Prostate gland (tissue), 2 donors: ENCODE measurements around the gene FYCO1.

Experiments used
- POLR2A ChIP-seq: fragments of 450-650 bp; IDR thresholded peaks from one replicate; pipeline ENCODE4 v1.6.1; 2016; ENCODE audit warnings: antibody characterized with exemption, mild to moderate bottlenecking
- TF ChIP-seq, protein P1 (sequence below), 4 experiments: fragments of 200-600 bp in 2 of 4; fragments of 450-650 bp in 2 of 4; sonication (generic) in 2 of 4; IDR thresholded peaks; 1 replicate in 3 of 4; 2 replicates in 1 of 4; pipeline ENCODE4 v1.5.1; 2016 to 2019; ENCODE audit warnings: antibody characterized with exemption in 4 of 4, mild to moderate bottlenecking in 2 of 4, moderate library complexity in 2 of 4

DNA sequence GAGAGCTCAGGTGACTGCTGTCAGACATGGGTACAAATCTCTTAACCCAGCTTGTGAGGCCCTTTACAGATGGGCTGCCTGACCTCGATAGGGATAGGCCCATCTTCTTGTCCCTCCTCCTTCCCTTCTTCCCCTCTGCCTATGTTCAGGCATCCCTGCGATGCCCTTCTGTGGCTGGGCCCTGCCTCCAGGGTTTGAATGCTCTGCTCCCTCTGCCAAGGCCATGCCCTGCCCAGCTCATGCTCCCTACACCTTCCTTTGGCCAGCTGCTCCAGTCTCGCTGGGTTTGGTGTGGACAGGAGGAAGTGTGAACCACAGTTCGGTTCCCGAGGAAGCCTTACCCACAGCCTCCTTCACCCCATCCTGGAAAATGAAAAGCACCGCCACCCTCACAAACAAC lies 4.3 kb downstream of the FYCO1 start:
- TF ChIP-seq, protein P1, sequence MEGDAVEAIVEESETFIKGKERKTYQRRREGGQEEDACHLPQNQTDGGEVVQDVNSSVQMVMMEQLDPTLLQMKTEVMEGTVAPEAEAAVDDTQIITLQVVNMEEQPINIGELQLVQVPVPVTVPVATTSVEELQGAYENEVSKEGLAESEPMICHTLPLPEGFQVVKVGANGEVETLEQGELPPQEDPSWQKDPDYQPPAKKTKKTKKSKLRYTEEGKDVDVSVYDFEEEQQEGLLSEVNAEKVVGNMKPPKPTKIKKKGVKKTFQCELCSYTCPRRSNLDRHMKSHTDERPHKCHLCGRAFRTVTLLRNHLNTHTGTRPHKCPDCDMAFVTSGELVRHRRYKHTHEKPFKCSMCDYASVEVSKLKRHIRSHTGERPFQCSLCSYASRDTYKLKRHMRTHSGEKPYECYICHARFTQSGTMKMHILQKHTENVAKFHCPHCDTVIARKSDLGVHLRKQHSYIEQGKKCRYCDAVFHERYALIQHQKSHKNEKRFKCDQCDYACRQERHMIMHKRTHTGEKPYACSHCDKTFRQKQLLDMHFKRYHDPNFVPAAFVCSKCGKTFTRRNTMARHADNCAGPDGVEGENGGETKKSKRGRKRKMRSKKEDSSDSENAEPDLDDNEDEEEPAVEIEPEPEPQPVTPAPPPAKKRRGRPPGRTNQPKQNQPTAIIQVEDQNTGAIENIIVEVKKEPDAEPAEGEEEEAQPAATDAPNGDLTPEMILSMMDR (IDR thresholded peaks at IDR 0.05): no peak
- TF ChIP-seq POLR2A: no peak
